Fibroblast of lung (primary cell): Measurements from ENCODE around the gene ADAMTS6. TPM values are rescaled to one million over a fixed set of nuclear protein-coding genes. Genes with fewer than 3 reads are reported as not detected.
A peak's percentile ranks its signal among the peaks of the same experiment; 100 is the strongest.

Experiments used
- DNase-seq, 2 donors: peaks; one replicate each; pipeline versions ENCODE4 v3.0.0 to v3.0.0-alpha.2; 2010; ENCODE audit warnings: low read depth in 2 of 2
- H2AFZ ChIP-seq: 2 replicates; pipeline ENCODE4 v1.5.1; 2012; ENCODE audit warnings: low read length, control low read depth, inconsistent platforms
- H3K27ac ChIP-seq: 2 replicates; pipeline ENCODE4 v1.5.1; 2011; ENCODE audit warnings: low read length, control low read depth; ENCODE audit not compliant: insufficient read depth
- H3K27me3 ChIP-seq: 2 replicates; pipeline ENCODE4 v1.5.1; 2011; ENCODE audit warnings: mild to moderate bottlenecking, low read length; ENCODE audit not compliant: control insufficient read depth, insufficient read depth
- H3K36me3 ChIP-seq: 2 replicates; pipeline ENCODE4 v1.5.1; 2011; ENCODE audit warnings: low read length; ENCODE audit not compliant: control insufficient read depth, insufficient read depth
- H3K4me1 ChIP-seq: 2 replicates; pipeline ENCODE4 v1.5.1; 2011; ENCODE audit warnings: low read length; ENCODE audit not compliant: control insufficient read depth, insufficient read depth; ENCODE audit errors: extremely low read depth
- H3K4me2 ChIP-seq: 2 replicates; pipeline ENCODE4 v1.5.1; 2011; ENCODE audit warnings: low read length, control low read depth; ENCODE audit not compliant: insufficient read depth; ENCODE audit errors: extremely low read depth
- H3K4me3 ChIP-seq, 4 experiments: fragments of 200-600 bp in 1 of 4; sonication (generic) in 1 of 4; replicated peaks in 1 of 4; 2 replicates each; pipeline ENCODE4 v1.5.1; 2011 to 2016; ENCODE audit warnings: low read length in 4 of 4, low read depth in 3 of 4, mild to moderate bottlenecking in 3 of 4, control low read depth in 2 of 4, inconsistent platforms in 1 of 4, mixed read lengths in 1 of 4; ENCODE audit not compliant: insufficient read depth in 1 of 4; ENCODE audit errors: control extremely low read depth in 1 of 4
- H3K79me2 ChIP-seq: 2 replicates; pipeline ENCODE4 v1.5.1; 2012; ENCODE audit warnings: mild to moderate bottlenecking, low read length, inconsistent platforms; ENCODE audit not compliant: control insufficient read depth, insufficient read depth
- H3K9ac ChIP-seq: 2 replicates; pipeline ENCODE4 v1.5.1; 2011; ENCODE audit warnings: mild to moderate bottlenecking, low read length, control low read depth; ENCODE audit not compliant: insufficient read depth
- H3K9me3 ChIP-seq: 2 replicates; pipeline ENCODE4 v1.5.1; 2012; ENCODE audit warnings: low read depth, low read length; ENCODE audit not compliant: control insufficient read depth, insufficient read depth
- H4K20me1 ChIP-seq: 2 replicates; pipeline ENCODE4 v1.5.1; 2011; ENCODE audit warnings: low read length; ENCODE audit not compliant: control insufficient read depth, insufficient read depth; ENCODE audit errors: extremely low read depth
- CTCF ChIP-seq, 2 donors: IDR thresholded peaks in 1 of 2; conservative IDR thresholded peaks in 1 of 2; 1 replicate in 1 of 2; 2 replicates in 1 of 2; pipeline ENCODE4 v1.5.1; 2011 to 2012; ENCODE audit warnings: low read length in 2 of 2, control low read depth in 1 of 2, inconsistent platforms in 1 of 2, low read depth in 1 of 2, mild to moderate bottlenecking in 1 of 2
- EZH2 ChIP-seq: IDR thresholded peaks from 2 replicates; pipeline ENCODE4 v1.5.1; 2012; ENCODE audit warnings: low read length, control low read depth, mild to moderate bottlenecking; ENCODE audit errors: missing control alignments
- polyA plus RNA-seq, 2 donors: library from polyadenylated mRNA; depleted of rRNA in 1 of 2; stranded (reverse) in 1 of 2; unstranded in 1 of 2; fragments of >200 nt; gene quantifications; 2 replicates each; pipeline ENCODE4 v1.2.1, GENCODE V29; 2011 to 2012; ENCODE audit warnings: missing spikeins in 1 of 2
- total RNA-seq: library from RNA; depleted of rRNA; stranded (reverse); fragments of >200 nt; gene quantifications from 2 replicates; pipeline ENCODE4 v1.2.1, GENCODE V29; 2014

ADAMTS6 gene
- total and polyA plus RNA-seq, 2 donors (not counting 1 experiment from before 2014, with no cell fraction given) = 7.5 to 45.2 TPM

GRCh38 chr5:65199993-65200675 is 281.6 kb downstream of the ADAMTS6 start:
- no peak for TF ChIP-seq EZH2
- TF ChIP-seq CTCF (conservative IDR thresholded peaks at IDR 0.05 in 1 of 2, IDR thresholded peaks at IDR 0.05 in 1 of 2; ENCODE audit: low read depth in 1 of 2, low read length in 2 of 2) = no peak
- H3K9ac ChIP-seq = no peak overlapping the region
- H3K4me1 ChIP-seq = peaks cover 21% of the 10 kb centered on the region
- H3K4me2 ChIP-seq = peak overlapping the region; percentile 8
- peak overlapping the region; percentile 85 for H3K27ac ChIP-seq
- H4K20me1 ChIP-seq = no peaks in the 10 kb centered on the region
- no peaks in the 10 kb centered on the region for H3K79me2 ChIP-seq
- no peaks in the 10 kb centered on the region for H3K27me3 ChIP-seq
- no peak overlapping the region for H2AFZ ChIP-seq
- H3K9me3 ChIP-seq = no peaks in the 10 kb centered on the region
- no peaks in the 10 kb centered on the region for H3K36me3 ChIP-seq
- DNase-seq = peak; percentile 73 to 87
- H3K4me3 ChIP-seq = no peak overlapping the region

GRCh38 chr5:65198456-65199120 is 283.1 kb downstream of the ADAMTS6 start:
- H3K4me1 ChIP-seq = peaks cover 16% of the 10 kb centered on the region
- no peak overlapping the region for H3K9ac ChIP-seq
- no peaks in the 10 kb centered on the region for H3K79me2 ChIP-seq
- peak overlapping the region; percentile 51 for H3K4me2 ChIP-seq
- TF ChIP-seq CTCF (conservative IDR thresholded peaks at IDR 0.05 in 1 of 2, IDR thresholded peaks at IDR 0.05 in 1 of 2; ENCODE audit: low read depth in 1 of 2, low read length in 2 of 2) (no peak), EZH2 (no peak)
- H2AFZ ChIP-seq = no peak overlapping the region
- H3K27ac ChIP-seq = peak overlapping the region; percentile 85
- no peak overlapping the region for H3K4me3 ChIP-seq
- H3K36me3 ChIP-seq = no peaks in the 10 kb centered on the region
- H4K20me1 ChIP-seq = no peaks in the 10 kb centered on the region
- no peaks in the 10 kb centered on the region for H3K27me3 ChIP-seq
- peak; percentile 86 to 100 for DNase-seq
- H3K9me3 ChIP-seq = no peaks in the 10 kb centered on the region

GRCh38 chr5:65197531-65198455 is 283.9 kb downstream of the ADAMTS6 start:
- Histone ChIP-seq H3K4me2 (peak overlapping the region; percentile 51), H3K9me3 (no peaks in the 10 kb centered on the region), H2AFZ (no peak overlapping the region), H3K27me3 (no peaks in the 10 kb centered on the region), H3K27ac (peak overlapping the region; percentile 85), H3K36me3 (no peaks in the 10 kb centered on the region), H3K9ac (no peak overlapping the region), H4K20me1 (no peaks in the 10 kb centered on the region), H3K79me2 (no peaks in the 10 kb centered on the region), H3K4me3 (no peak overlapping the region), H3K4me1 (peaks cover 16% of the 10 kb centered on the region)
- no peak for DNase-seq
- TF ChIP-seq CTCF (conservative IDR thresholded peaks at IDR 0.05 in 1 of 2, IDR thresholded peaks at IDR 0.05 in 1 of 2; ENCODE audit: low read depth in 1 of 2, low read length in 2 of 2) = no peak
- TF ChIP-seq EZH2 = no peak
